OCI-LY3 (cell line): ENCODE measurements around the gene RTBDN.
"Not testable (repeated sequence)": the region's sequence is repeated elsewhere in the genome, so short reads cannot be mapped to it uniquely, and the experiment has no call there.

Experiments used
- H2AFZ ChIP-seq: fragments of 200-600, 300-600 bp; shearing (Covaris generic); 2 replicates; pipeline ENCODE4 v1.6.0; 2014; ENCODE audit warnings: antibody characterized with exemption, low read depth, low read length
- H3K27ac ChIP-seq: fragments of 200-600, 300-600 bp; sonication (generic); 2 replicates; pipeline ENCODE4 v1.5.1; 2014; ENCODE audit warnings: mild to moderate bottlenecking, low read length, moderate library complexity, mixed read lengths
- H3K27me3 ChIP-seq: fragments of 200-600, 300-600 bp; sonication (generic); 2 replicates; pipeline ENCODE4 v1.6.1; 2014; ENCODE audit warnings: low read depth, low read length, mixed read lengths
- H3K36me3 ChIP-seq: fragments of 200-600, 300-600 bp; sonication (generic); replicated peaks from 2 replicates; pipeline ENCODE3; 2014; ENCODE audit warnings: low read depth, low read length, mixed read lengths
- H3K4me1 ChIP-seq: fragments of 300-600, 200-600 bp; sonication (generic); 2 replicates; pipeline ENCODE4 v1.6.1; 2014; ENCODE audit warnings: low read length, mixed read lengths
- H3K4me2 ChIP-seq: fragments of 200-600, 300-600 bp; sonication (generic); 2 replicates; pipeline ENCODE4 v1.6.1; 2014; ENCODE audit warnings: low read length, mixed read lengths
- H3K4me3 ChIP-seq: fragments of 300-600, 200-600 bp; sonication (generic); 2 replicates; pipeline ENCODE4 v1.5.1; 2014; ENCODE audit warnings: antibody characterized with exemption, mild to moderate bottlenecking, low read length, moderate library complexity
- H3K79me2 ChIP-seq: fragments of 300-600, 200-600 bp; shearing (Covaris generic); 2 replicates; pipeline ENCODE4 v1.6.1; 2014; ENCODE audit warnings: mild to moderate bottlenecking, low read length, mixed read lengths
- H3K9ac ChIP-seq: fragments of 300-600, 200-600 bp; shearing (Covaris generic); 2 replicates; pipeline ENCODE4 v1.6.0; 2014; ENCODE audit warnings: mild to moderate bottlenecking, low read length, moderate library complexity
- H3K9me3 ChIP-seq: fragments of 200-600, 300-600 bp; shearing (Covaris generic); 2 replicates; pipeline ENCODE4 v1.6.1; 2014; ENCODE audit warnings: low read length, mixed read lengths; ENCODE audit not compliant: insufficient read depth
- H4K20me1 ChIP-seq: fragments of 200-600, 300-600 bp; sonication (generic); 2 replicates; pipeline ENCODE4 v1.6.1; 2016; ENCODE audit warnings: low read length, mixed read lengths; ENCODE audit not compliant: insufficient read depth
- EZH2phosphoT487 ChIP-seq: fragments of 200-600 bp; shearing (Covaris generic); IDR thresholded peaks from 2 replicates; pipeline ENCODE4 v1.6.1; 2018; ENCODE audit warnings: antibody characterized with exemption, mixed run types, low read depth
- TF ChIP-seq, protein P1 (sequence below): fragments of 200-600, 300-600 bp; sonication (generic); IDR thresholded peaks from 2 replicates; pipeline ENCODE4 v1.5.1; 2014; ENCODE audit warnings: antibody characterized with exemption, low read length, low read depth

Gene RTBDN

GRCh38 chr19:12858041-12858928, 23.9 kb upstream of the RTBDN start:
- no peaks in the 10 kb centered on the region for H3K27me3 ChIP-seq
- peaks cover 3% of the 10 kb centered on the region for H3K4me1 ChIP-seq
- H3K27ac ChIP-seq: no peak overlapping the region
- no peaks in the 10 kb centered on the region for H3K9me3 ChIP-seq
- H3K4me2 ChIP-seq: no peak overlapping the region
- H2AFZ ChIP-seq: no peak overlapping the region
- H3K4me3 ChIP-seq: no peak overlapping the region
- H3K36me3 ChIP-seq: peaks cover 12% of the 10 kb centered on the region
- TF ChIP-seq, protein P1, sequence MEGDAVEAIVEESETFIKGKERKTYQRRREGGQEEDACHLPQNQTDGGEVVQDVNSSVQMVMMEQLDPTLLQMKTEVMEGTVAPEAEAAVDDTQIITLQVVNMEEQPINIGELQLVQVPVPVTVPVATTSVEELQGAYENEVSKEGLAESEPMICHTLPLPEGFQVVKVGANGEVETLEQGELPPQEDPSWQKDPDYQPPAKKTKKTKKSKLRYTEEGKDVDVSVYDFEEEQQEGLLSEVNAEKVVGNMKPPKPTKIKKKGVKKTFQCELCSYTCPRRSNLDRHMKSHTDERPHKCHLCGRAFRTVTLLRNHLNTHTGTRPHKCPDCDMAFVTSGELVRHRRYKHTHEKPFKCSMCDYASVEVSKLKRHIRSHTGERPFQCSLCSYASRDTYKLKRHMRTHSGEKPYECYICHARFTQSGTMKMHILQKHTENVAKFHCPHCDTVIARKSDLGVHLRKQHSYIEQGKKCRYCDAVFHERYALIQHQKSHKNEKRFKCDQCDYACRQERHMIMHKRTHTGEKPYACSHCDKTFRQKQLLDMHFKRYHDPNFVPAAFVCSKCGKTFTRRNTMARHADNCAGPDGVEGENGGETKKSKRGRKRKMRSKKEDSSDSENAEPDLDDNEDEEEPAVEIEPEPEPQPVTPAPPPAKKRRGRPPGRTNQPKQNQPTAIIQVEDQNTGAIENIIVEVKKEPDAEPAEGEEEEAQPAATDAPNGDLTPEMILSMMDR: no peak
- no peak for TF ChIP-seq EZH2phosphoT487
- H3K9ac ChIP-seq: no peak overlapping the region
- H3K79me2 ChIP-seq: no peaks in the 10 kb centered on the region
- no peaks in the 10 kb centered on the region for H4K20me1 ChIP-seq

- Histone ChIP-seq H3K9ac (no peak overlapping the region), H3K79me2 (no peaks in the 10 kb centered on the region), H3K4me3 (no peak overlapping the region), H3K4me1 (no peaks in the 10 kb centered on the region), H3K27me3 (no peaks in the 10 kb centered on the region), H3K27ac (no peak overlapping the region), H2AFZ (no peak overlapping the region), H4K20me1 (no peaks in the 10 kb centered on the region), H3K4me2 (no peak overlapping the region), H3K9me3 (no peaks in the 10 kb centered on the region), H3K36me3 (peaks cover 12% of the 10 kb centered on the region)
- no peak for TF ChIP-seq EZH2phosphoT487
- TF ChIP-seq, protein P1: no peak
These were observed 22.3 kb upstream of the RTBDN start for GRCh38 chr19:12856653-12857052.

DNA sequence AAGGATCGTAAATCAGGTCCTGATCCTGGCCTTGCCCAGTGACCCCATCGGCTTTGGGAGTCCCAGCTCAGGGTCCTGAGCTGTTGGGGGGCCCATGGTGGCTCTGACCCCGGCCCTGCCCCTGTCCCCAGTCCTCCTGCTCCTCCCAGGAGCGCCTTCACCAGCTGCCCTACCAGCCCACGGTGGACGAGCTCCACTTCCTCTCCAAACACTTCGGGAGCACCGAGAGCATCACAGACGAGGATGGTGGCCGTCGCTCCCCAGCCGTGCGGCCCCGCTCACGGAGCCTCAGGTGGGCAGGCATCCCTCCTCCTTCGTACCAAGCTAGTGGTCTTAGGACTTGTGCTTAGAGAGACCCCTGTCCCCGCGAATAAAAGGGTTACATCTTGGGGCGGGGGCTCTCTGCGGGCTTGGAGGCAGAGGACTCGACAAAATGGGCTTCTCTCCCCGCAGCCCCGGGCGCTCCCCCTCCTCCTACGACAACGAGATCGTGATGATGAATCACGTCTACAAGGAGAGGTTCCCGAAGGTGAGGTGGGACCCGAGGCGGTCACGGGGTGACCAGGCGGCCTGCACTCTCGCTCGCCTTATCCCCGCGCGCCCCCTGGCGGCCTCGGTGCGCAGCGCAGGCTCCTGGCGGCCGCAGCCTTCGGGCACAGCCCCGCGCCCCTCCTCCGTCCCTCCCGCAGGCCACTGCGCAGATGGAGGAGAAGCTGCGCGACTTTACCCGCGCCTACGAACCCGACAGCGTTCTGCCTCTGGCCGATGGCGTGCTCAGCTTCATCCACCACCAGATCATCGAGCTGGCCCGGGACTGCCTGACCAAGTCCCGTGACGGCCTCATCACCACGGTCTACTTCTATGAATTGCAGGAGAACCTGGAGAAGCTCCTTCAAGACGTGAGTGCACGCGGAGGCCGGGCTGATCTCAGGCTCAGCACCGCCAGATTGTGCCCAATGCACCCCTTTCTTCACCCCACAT, 13.1 kb upstream of the RTBDN start:
- H3K4me2 ChIP-seq: peak overlapping the region; percentile 85
- TF ChIP-seq, protein P1: peak; percentile 99
- TF ChIP-seq EZH2phosphoT487: no peak
- H4K20me1 ChIP-seq: no peaks in the 10 kb centered on the region
- peaks cover 6% of the 10 kb centered on the region for H3K36me3 ChIP-seq
- H2AFZ ChIP-seq: no peak overlapping the region
- H3K79me2 ChIP-seq: no peaks in the 10 kb centered on the region
- peak overlapping the region; percentile 61 for H3K4me3 ChIP-seq
- H3K4me1 ChIP-seq: peaks cover 7% of the 10 kb centered on the region; the same call in 1 of the 2 replicates
- no peaks in the 10 kb centered on the region for H3K27me3 ChIP-seq
- H3K9me3 ChIP-seq: no peaks in the 10 kb centered on the region
- no peak overlapping the region for H3K9ac ChIP-seq
- no peak overlapping the region for H3K27ac ChIP-seq

GRCh38 chr19:12846613-12847012, 12.2 kb upstream of the RTBDN start:
- not testable (repeated sequence) for H3K4me2 ChIP-seq, H3K36me3 ChIP-seq, H3K27me3 ChIP-seq, H3K27ac ChIP-seq, H3K9me3 ChIP-seq, H3K4me1 ChIP-seq, H3K4me3 ChIP-seq, H3K79me2 ChIP-seq, H4K20me1 ChIP-seq, H3K9ac ChIP-seq, H2AFZ ChIP-seq
